DOHH2 (cell line): ENCODE data around the gene GRIK2.

Experiments used
- CTCF ChIP-seq: fragments of 200-600 bp; sonication (generic); IDR thresholded peaks from one replicate; pipeline ENCODE4 v1.5.1; 2014; ENCODE audit warnings: antibody characterized with exemption, mild to moderate bottlenecking, low read depth, low read length; ENCODE audit not compliant: poor library complexity, severe bottlenecking
- EZH2phosphoT487 ChIP-seq: fragments of 200-600 bp; sonication (generic); IDR thresholded peaks from 2 replicates; pipeline ENCODE4 v1.6.1; 2017; ENCODE audit warnings: borderline replicate concordance, mild to moderate bottlenecking, antibody characterized with exemption, low read length, moderate library complexity, mixed read lengths

GRCh38 chr6:101454106-101454676 lies 60.7 kb downstream of the GRIK2 start:
- TF ChIP-seq CTCF (no peak), EZH2phosphoT487 (no peak)
